ACC112 (cell line): ENCODE measurements around the gene TGIF1.

ENCODE experiments used
- H2AFZ ChIP-seq: fragments of 200-600 bp; sonication (generic); one replicate; pipeline ENCODE4 v1.6.0; 2017; ENCODE audit warnings: antibody characterized with exemption, low read length; ENCODE audit not compliant: unreplicated experiment
- H3K27ac ChIP-seq: fragments of 200-600 bp; sonication (generic); 2 replicates; pipeline ENCODE4 v1.5.1; 2014; ENCODE audit warnings: low read depth, mild to moderate bottlenecking, antibody characterized with exemption, low read length, moderate library complexity
- H3K27me3 ChIP-seq: fragments of 200-600 bp; sonication (generic); 2 replicates; pipeline ENCODE4 v1.6.1; 2014; ENCODE audit warnings: mild to moderate bottlenecking, antibody characterized with exemption, low read length, moderate library complexity, mixed read lengths; ENCODE audit not compliant: insufficient read depth
- H3K36me3 ChIP-seq: fragments of 200-600 bp; sonication (generic); 2 replicates; pipeline ENCODE4 v1.6.1; 2016; ENCODE audit warnings: mild to moderate bottlenecking, antibody characterized with exemption, low read length, moderate library complexity, mixed read lengths; ENCODE audit not compliant: insufficient read depth
- H3K4me1 ChIP-seq: fragments of 200-600 bp; sonication (generic); one replicate; pipeline ENCODE4 v1.6.1; 2016; ENCODE audit warnings: low read length, mixed read lengths; ENCODE audit not compliant: insufficient read depth, unreplicated experiment, control insufficient read depth
- H3K4me3 ChIP-seq: fragments of 200-600 bp; sonication (generic); 2 replicates; pipeline ENCODE4 v1.5.1; 2014; ENCODE audit warnings: mild to moderate bottlenecking, low read depth, low read length
- H3K79me2 ChIP-seq: fragments of 200-600 bp; sonication (generic); one replicate; pipeline ENCODE4 v1.6.0; 2016; ENCODE audit warnings: low read length; ENCODE audit not compliant: control insufficient read depth, unreplicated experiment, insufficient read depth

The TGIF1 gene

GRCh38 chr18:3499501-3499900 lies 49.5 kb downstream of the TGIF1 start:
- Histone ChIP-seq H3K4me3 (peak overlapping the region; percentile 63), H3K79me2 (no peaks in the 10 kb centered on the region), H3K36me3 (no peaks in the 10 kb centered on the region), H3K4me1 (peaks cover 12% of the 10 kb centered on the region), H3K27ac (no peak overlapping the region), H3K27me3 (no peaks in the 10 kb centered on the region), H2AFZ (peak overlapping the region; percentile 63)

- Histone ChIP-seq H3K79me2 (no peaks in the 10 kb centered on the region), H3K4me1 (peaks cover 12% of the 10 kb centered on the region), H3K27me3 (no peaks in the 10 kb centered on the region), H2AFZ (no peak overlapping the region), H3K4me3 (no peak overlapping the region), H3K36me3 (no peaks in the 10 kb centered on the region), H3K27ac (no peak overlapping the region)
Observed at GRCh38 chr18:3500016-3500415, 50.0 kb downstream of the TGIF1 start.

GRCh38 chr18:3502650-3503049 lies 52.7 kb downstream of the TGIF1 start:
- Histone ChIP-seq H3K36me3 (no peaks in the 10 kb centered on the region), H3K79me2 (no peaks in the 10 kb centered on the region), H3K27ac (no peak overlapping the region), H3K4me3 (no peak overlapping the region), H3K4me1 (peaks cover 12% of the 10 kb centered on the region), H2AFZ (no peak overlapping the region), H3K27me3 (no peaks in the 10 kb centered on the region)

GRCh38 chr18:3504637-3505036 lies 54.7 kb downstream of the TGIF1 start:
- no peaks in the 10 kb centered on the region for H3K27me3 ChIP-seq
- no peaks in the 10 kb centered on the region for H3K79me2 ChIP-seq
- H3K36me3 ChIP-seq: no peaks in the 10 kb centered on the region
- H3K4me1 ChIP-seq: peaks cover 9% of the 10 kb centered on the region
- no peak overlapping the region for H2AFZ ChIP-seq
- H3K27ac ChIP-seq: no peak overlapping the region
- no peak overlapping the region for H3K4me3 ChIP-seq

GRCh38 chr18:3508576-3509549 lies 58.9 kb downstream of the TGIF1 start:
- H3K27ac ChIP-seq: no peak overlapping the region
- H3K4me3 ChIP-seq: no peak overlapping the region
- no peaks in the 10 kb centered on the region for H3K27me3 ChIP-seq
- H2AFZ ChIP-seq: no peak overlapping the region
- peaks cover 11% of the 10 kb centered on the region for H3K4me1 ChIP-seq
- H3K36me3 ChIP-seq: no peaks in the 10 kb centered on the region
- no peaks in the 10 kb centered on the region for H3K79me2 ChIP-seq
